SK-N-MC (cell line): ENCODE data around the gene RBM7.

Source experiments
- EZH2 ChIP-seq: fragments of 200-600 bp; sonication (generic); IDR thresholded peaks from one replicate; pipeline ENCODE4 v1.6.1; 2017; ENCODE audit warnings: antibody characterized with exemption
- FOXP2 ChIP-seq: optimal IDR thresholded peaks from 2 replicates; pipeline ENCODE3; 2011; ENCODE audit warnings: mild to moderate bottlenecking, moderate library complexity; ENCODE audit not compliant: insufficient read depth; ENCODE audit errors: extremely low read length, control extremely low read depth
- POLR2AphosphoS5 ChIP-seq: IDR thresholded peaks from 2 replicates; pipeline ENCODE4 v1.6.1; 2012; ENCODE audit warnings: mild to moderate bottlenecking, low read depth, low read length, borderline replicate concordance

GRCh38 chr11:114362326-114362725, 38.1 kb upstream of the RBM7 start:
- TF ChIP-seq EZH2: no peak
- TF ChIP-seq POLR2AphosphoS5: no peak
- no peak for TF ChIP-seq FOXP2
